Cardiac fibroblast (primary cell): Measurements from ENCODE around the gene WDR76.
"Not testable (repeated sequence)": the region's sequence is repeated elsewhere in the genome, so short reads cannot be mapped to it uniquely, and the experiment has no call there.

Experiments
- DNase-seq, 2 donors: peaks; one replicate each; pipeline versions ENCODE4 v3.0.0 to v3.0.0-alpha.2; 2010; ENCODE audit warnings: low read depth in 2 of 2
- H3K4me3 ChIP-seq, 2 donors: replicated peaks in 1 of 2; 1 replicate in 1 of 2; 2 replicates in 1 of 2; pipeline ENCODE4 v1.5.1; 2011; ENCODE audit warnings: low read depth in 2 of 2, low read length in 2 of 2, mild to moderate bottlenecking in 2 of 2, moderate library complexity in 1 of 2
- TF ChIP-seq, protein P1 (sequence below): IDR thresholded peaks from one replicate; pipeline ENCODE4 v1.5.1; 2011; ENCODE audit warnings: low read depth, mild to moderate bottlenecking, low read length, inconsistent platforms

WDR76 gene

GRCh38 chr15:43799945-43800285 lies 26.9 kb upstream of the WDR76 start, which contains the start of gene SERINC4:
TSS of gene SERINC4 (minus strand) at chr15:43800220. CDS start at chr15:43799986, 234 bp downstream.
- DNase-seq, result no peak
- TF ChIP-seq, protein P1, sequence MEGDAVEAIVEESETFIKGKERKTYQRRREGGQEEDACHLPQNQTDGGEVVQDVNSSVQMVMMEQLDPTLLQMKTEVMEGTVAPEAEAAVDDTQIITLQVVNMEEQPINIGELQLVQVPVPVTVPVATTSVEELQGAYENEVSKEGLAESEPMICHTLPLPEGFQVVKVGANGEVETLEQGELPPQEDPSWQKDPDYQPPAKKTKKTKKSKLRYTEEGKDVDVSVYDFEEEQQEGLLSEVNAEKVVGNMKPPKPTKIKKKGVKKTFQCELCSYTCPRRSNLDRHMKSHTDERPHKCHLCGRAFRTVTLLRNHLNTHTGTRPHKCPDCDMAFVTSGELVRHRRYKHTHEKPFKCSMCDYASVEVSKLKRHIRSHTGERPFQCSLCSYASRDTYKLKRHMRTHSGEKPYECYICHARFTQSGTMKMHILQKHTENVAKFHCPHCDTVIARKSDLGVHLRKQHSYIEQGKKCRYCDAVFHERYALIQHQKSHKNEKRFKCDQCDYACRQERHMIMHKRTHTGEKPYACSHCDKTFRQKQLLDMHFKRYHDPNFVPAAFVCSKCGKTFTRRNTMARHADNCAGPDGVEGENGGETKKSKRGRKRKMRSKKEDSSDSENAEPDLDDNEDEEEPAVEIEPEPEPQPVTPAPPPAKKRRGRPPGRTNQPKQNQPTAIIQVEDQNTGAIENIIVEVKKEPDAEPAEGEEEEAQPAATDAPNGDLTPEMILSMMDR, result no peak
- H3K4me3 ChIP-seq, result peak within 1 kb of the TSS; percentile 96

DNA sequence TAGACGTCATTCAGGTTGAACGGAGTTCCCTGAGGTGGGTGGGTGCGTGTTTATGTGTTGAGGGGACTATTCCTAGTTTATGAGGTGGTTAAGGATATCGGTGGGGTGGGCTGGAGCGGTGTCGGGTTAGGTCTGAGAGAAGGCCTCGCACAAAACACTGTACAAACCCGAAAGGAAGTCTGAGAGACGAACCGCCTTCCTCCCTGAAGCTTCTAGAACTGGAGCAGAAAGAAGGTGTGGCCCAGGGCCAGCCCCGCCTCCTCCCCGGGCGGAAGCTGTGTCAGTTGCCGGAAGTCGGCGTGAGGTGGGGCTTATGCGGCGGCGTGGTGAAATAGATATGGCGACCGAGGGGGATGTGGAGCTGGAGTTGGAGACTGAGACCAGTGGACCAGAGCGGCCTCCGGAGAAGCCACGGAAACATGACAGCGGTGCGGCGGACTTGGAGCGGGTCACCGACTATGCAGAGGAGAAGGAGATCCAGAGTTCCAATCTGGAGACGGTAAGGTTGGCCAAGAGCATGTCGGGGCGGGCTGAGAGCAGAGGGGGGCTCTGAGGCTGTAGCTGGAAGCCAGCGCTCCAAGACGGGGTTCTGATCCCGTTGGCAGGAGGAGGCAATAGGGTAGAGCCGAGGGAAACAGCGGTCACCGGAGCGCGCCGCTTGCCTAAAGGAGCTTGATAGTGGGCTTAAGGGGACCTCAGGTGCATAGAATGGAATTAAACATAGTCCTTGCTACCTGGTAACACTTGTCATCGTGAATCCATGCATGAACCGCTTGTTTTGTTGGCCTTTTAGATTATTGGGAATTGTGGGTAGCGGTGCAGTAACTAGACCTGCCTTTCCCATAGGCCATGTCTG lies 26.3 kb upstream of the WDR76 start, which contains the start of gene HYPK:
HYPK (plus strand) TSS at position 314 of the 856 bp plus-strand sequence; CDS start at position 338, 24 bp downstream.
- TF ChIP-seq, protein P1, result no peak
- H3K4me3 ChIP-seq, result peak within 1 kb of the TSS; percentile 96
- peak; percentile 89 to 93 for DNase-seq

DNA sequence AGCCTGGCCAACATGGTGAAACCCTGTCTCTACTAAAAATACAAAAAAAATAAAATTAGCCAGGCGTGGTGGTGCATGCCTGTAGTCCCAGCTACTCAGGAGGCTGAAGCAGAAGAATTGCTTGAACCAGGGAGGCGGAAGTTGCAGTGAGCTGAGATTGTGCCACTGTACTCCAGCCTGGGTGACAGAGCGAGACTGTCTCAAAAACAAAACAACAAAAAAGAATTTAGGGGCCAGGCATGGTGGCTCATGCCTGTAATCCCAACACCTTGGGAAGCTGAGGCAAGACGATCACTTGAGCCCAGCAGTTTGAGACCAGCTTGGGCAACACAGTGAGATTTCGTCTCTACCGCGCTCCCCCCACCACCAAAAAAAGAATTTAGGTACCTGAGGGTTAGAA lies 24.1 kb upstream of the WDR76 start:
- DNase-seq, H3K4me3 ChIP-seq: not testable (repeated sequence)

DNA sequence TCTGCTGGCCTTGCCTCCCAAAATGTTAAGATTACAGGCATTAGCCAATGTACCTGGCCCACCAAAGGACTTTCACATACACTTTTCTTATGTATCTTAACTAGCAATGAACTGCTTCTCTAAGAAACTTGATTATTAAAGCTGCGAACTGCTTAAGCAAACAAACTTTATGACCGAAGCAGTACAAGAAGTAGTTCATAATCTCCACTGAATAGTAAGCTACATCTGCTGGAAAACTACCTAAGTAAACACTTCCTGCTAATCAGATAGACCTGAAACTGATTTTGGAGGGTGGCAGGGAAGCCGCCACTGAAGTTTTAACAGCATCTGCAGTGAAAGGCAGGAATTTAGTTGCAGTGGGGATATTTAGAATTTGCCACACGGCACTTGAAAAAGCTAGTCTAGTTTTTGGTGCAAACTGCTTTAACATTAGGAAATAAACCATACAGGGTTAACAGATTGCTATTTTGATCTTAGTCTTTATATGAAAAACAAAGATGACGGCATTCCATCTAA lies 18.3 kb upstream of the WDR76 start:
- TF ChIP-seq, protein P1, result no peak
- DNase-seq, result no peak

DNA sequence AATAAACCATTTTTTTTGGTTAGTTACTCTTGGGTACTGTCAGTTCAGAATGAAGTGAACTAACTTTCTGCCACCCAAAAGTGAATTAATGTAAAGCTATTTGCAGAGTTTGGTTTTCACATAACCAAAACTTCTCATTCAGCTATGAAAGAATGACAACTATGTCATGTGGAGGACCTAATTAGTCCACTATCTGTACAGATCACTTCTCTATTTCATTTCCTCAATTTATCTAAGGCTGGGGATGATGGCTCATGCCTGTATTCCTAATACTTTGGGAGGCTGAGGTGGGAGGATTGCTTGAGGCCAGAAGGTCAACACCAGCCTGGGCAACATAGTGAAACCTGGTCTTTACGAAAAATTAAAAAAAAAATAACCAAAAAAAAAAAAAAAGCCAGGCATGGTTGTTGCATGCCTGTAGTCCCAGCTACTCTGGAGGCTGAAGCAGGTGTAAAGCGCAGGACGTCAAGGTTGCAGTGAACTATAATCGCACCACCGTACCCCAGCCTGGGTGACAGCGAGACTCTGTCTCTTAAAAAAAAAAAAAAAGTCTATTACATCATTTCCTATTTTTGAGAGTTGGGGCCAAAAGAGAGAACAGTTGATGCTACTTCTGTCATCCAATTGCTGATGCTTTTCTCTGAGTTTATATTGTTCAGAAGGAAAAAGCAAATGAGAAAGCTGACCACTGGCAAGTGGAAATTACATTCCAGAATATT lies 17.7 kb upstream of the WDR76 start:
- no peak for DNase-seq
- TF ChIP-seq, protein P1, result no peak
- H3K4me3 ChIP-seq, result no peak overlapping the region

More for the DNA sequence above, 18.3 kb upstream of the WDR76 start:
- no peak overlapping the region for H3K4me3 ChIP-seq

DNA sequence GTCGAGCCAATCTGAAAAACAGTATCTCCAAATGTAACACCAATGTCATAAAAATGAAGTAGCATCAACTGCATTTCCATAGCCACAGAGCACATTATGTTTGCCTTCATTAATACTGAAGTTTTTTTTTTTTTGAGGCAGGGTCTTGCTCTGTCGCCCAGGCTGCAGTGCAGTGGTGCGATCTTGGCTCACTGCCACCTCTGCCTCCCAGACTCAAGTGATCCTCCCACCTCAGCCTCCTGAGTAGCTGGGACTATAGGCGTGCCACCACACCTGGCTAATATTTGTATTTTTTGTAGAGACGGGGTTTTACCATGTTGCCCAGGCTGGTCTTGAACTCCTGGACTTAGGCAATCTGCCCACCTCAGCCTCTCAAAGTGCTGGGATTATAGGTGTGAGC lies 11.7 kb upstream of the WDR76 start:
- H3K4me3 ChIP-seq, DNase-seq: not testable (repeated sequence)

DNA sequence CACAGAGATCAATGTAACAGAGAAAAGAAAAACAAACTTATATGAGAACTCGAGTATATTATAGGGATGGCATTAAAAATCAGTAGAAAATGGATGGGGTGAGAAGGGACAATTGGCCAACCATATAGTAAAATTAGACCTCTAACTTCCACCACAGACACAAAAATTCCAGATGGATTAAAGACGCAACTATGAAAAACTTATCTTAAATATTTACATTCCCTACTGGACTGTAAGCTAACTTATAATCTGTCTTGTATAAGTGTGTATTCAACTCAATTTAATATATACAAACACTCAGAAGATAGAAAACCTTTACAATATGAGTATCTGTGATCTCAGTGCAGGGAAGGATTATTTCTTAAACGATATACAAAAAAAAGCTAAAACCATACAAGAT lies 5.3 kb upstream of the WDR76 start:
- no peak overlapping the region for H3K4me3 ChIP-seq
- TF ChIP-seq, protein P1, result no peak
- DNase-seq, result no peak
